ENCODE results near the gene LRRC32. TPM values are rescaled to one million over a fixed set of nuclear protein-coding genes. Genes with fewer than 3 reads are reported as not detected.

The LRRC32 gene
- total RNA-seq, 4 donors from 2014 or later = 18.7 to 222 (median 68.7) TPM

- no peak for ATAC-seq (ENCODE audit: low FRiP score)
- DNase-seq (ENCODE audit: low spot score) = no peak
- TF ChIP-seq CTCF (IDR thresholded peaks at IDR 0.05) = no peak
Measured at GRCh38 chr11:76640501-76640900, 30.0 kb downstream of the LRRC32 start.

GRCh38 chr11:76639621-76640020 lies 30.9 kb downstream of the LRRC32 start:
- no peak for DNase-seq (ENCODE audit: low spot score)
- no peak for ATAC-seq (ENCODE audit: low FRiP score)
- TF ChIP-seq CTCF (IDR thresholded peaks at IDR 0.05) = no peak

- no peak for TF ChIP-seq CTCF (IDR thresholded peaks at IDR 0.05)
- no peak for ATAC-seq (ENCODE audit: low FRiP score)
- DNase-seq (ENCODE audit: low spot score) = no peak
Measured at GRCh38 chr11:76638270-76639197, 32.0 kb downstream of the LRRC32 start.

- DNase-seq (ENCODE audit: low spot score) = no peak
- ATAC-seq (ENCODE audit: low FRiP score) = no peak
- TF ChIP-seq CTCF (IDR thresholded peaks at IDR 0.05) = no peak
Measured at GRCh38 chr11:76637491-76638269, 32.9 kb downstream of the LRRC32 start.

- no peak for TF ChIP-seq CTCF (IDR thresholded peaks at IDR 0.05)
- no peak for DNase-seq (ENCODE audit: low spot score)
- ATAC-seq (ENCODE audit: low FRiP score) = no peak
Measured at GRCh38 chr11:76636826-76637460, 33.6 kb downstream of the LRRC32 start.

- no peak for ATAC-seq (ENCODE audit: low FRiP score)
- DNase-seq (ENCODE audit: low spot score) = no peak
- TF ChIP-seq CTCF (IDR thresholded peaks at IDR 0.05) = no peak
Measured at GRCh38 chr11:76635991-76636738, 34.4 kb downstream of the LRRC32 start.
